Limb (tissue), 2 donors: ENCODE measurements around the gene INPP5A.

ENCODE experiments used
- DNase-seq, 2 donors: peaks; one replicate each; pipeline ENCODE4 v3.0.0-alpha.2; 2016; ENCODE audit errors: extremely low spot score in 2 of 2

INPP5A gene

GRCh38 chr10:132642732-132643008, 105.1 kb downstream of the INPP5A start:
- no peak for DNase-seq

GRCh38 chr10:132643709-132644526, 106.3 kb downstream of the INPP5A start:
- DNase-seq: no peak

- DNase-seq: peak in 1 of 2 donors; percentile 21
Observed at GRCh38 chr10:132644527-132645246, 107.1 kb downstream of the INPP5A start.

- peak in 1 of 2 donors; percentile 23 for DNase-seq
Observed at GRCh38 chr10:132645247-132645530, 107.6 kb downstream of the INPP5A start.

- peak in 1 of 2 donors; percentile 28 for DNase-seq
Observed at GRCh38 chr10:132645630-132646442, 108.2 kb downstream of the INPP5A start.

- no peak for DNase-seq
Observed at GRCh38 chr10:132646443-132647097, 109.0 kb downstream of the INPP5A start.

GRCh38 chr10:132647424-132647823, 109.8 kb downstream of the INPP5A start:
- no peak for DNase-seq

GRCh38 chr10:132648072-132648850, 110.7 kb downstream of the INPP5A start:
- no peak for DNase-seq

- no peak for DNase-seq
Observed at GRCh38 chr10:132648851-132649528, 111.4 kb downstream of the INPP5A start.

- DNase-seq: no peak
Observed at GRCh38 chr10:132649651-132650360, 112.2 kb downstream of the INPP5A start.

- DNase-seq: no peak
Observed at GRCh38 chr10:132650611-132651250, 113.1 kb downstream of the INPP5A start.

- no peak for DNase-seq
Observed at GRCh38 chr10:132651511-132652029, 114.0 kb downstream of the INPP5A start.

- DNase-seq: no peak
Observed at GRCh38 chr10:132652446-132652845, 114.9 kb downstream of the INPP5A start.

GRCh38 chr10:132652936-132653590, 115.5 kb downstream of the INPP5A start:
- DNase-seq: no peak

GRCh38 chr10:132653721-132654120, 116.1 kb downstream of the INPP5A start:
- DNase-seq: no peak

- DNase-seq: no peak
Observed at GRCh38 chr10:132654121-132654571, 116.6 kb downstream of the INPP5A start.

- peak; percentile 73 to 86 for DNase-seq
Observed at GRCh38 chr10:132654708-132655661, 117.4 kb downstream of the INPP5A start.
